DND-41 (cell line): ENCODE data around the gene ARL4A.

Experiments used
- ATAC-seq: fragments of 200-7000 bp; cut with Tn5 transposase; 3 replicates; pipeline ENCODE4 v1.9.1; 2021; ENCODE audit warnings: low read depth; ENCODE audit not compliant: insufficient read depth
- DNase-seq: peaks from one replicate; pipeline ENCODE4 v3.0.0-alpha.2; 2020
- H2AFZ ChIP-seq: 2 replicates; pipeline ENCODE4 v1.6.0; 2012; ENCODE audit warnings: low read depth, low read length
- H3K27ac ChIP-seq: 2 replicates; pipeline ENCODE4 v1.5.1; 2012; ENCODE audit warnings: low read length, inconsistent platforms
- H3K27me3 ChIP-seq: fragments of 200-600 bp; sonication (generic); 2 replicates; pipeline ENCODE4 v1.6.0; 2012; ENCODE audit warnings: low read length, mild to moderate bottlenecking, inconsistent platforms; ENCODE audit not compliant: insufficient read depth, poor library complexity
- H3K36me3 ChIP-seq: 2 replicates; pipeline ENCODE4 v1.5.1; 2012; ENCODE audit warnings: low read length, inconsistent platforms; ENCODE audit not compliant: insufficient read depth
- H3K4me1 ChIP-seq: 2 replicates; pipeline ENCODE4 v1.5.1; 2012; ENCODE audit warnings: mild to moderate bottlenecking, low read length; ENCODE audit not compliant: insufficient read depth
- H3K4me2 ChIP-seq: 2 replicates; pipeline ENCODE4 v1.6.0; 2012; ENCODE audit warnings: mild to moderate bottlenecking, moderate library complexity, low read length, inconsistent platforms; ENCODE audit not compliant: insufficient read depth
- H3K4me3 ChIP-seq, 2 experiments: fragments of 200-600 bp in 1 of 2; shearing (Covaris generic) in 1 of 2; 2 replicates each; pipeline ENCODE4 v1.5.1; 2012 to 2016; ENCODE audit warnings: inconsistent platforms in 2 of 2, low read length in 2 of 2, mild to moderate bottlenecking in 2 of 2, low read depth in 1 of 2, moderate library complexity in 1 of 2
- H3K79me2 ChIP-seq: 2 replicates; pipeline ENCODE4 v1.6.0; 2012; ENCODE audit warnings: low read length, inconsistent platforms; ENCODE audit not compliant: insufficient read depth
- H3K9ac ChIP-seq: 2 replicates; pipeline ENCODE4 v1.6.0; 2012; ENCODE audit warnings: low read depth, mild to moderate bottlenecking, inconsistent platforms, low read length, moderate library complexity
- H3K9me3 ChIP-seq: 2 replicates; pipeline ENCODE4 v1.5.1; 2012; ENCODE audit warnings: low read length, moderate library complexity, mild to moderate bottlenecking, inconsistent platforms; ENCODE audit not compliant: insufficient read depth, severe bottlenecking
- H4K20me1 ChIP-seq: 2 replicates; pipeline ENCODE4 v1.6.0; 2012; ENCODE audit warnings: low read length; ENCODE audit not compliant: insufficient read depth
- CTCF ChIP-seq: IDR thresholded peaks from 2 replicates; pipeline ENCODE4 v1.5.1; 2012; ENCODE audit warnings: borderline replicate concordance, low read length, moderate library complexity, mild to moderate bottlenecking; ENCODE audit not compliant: poor library complexity, severe bottlenecking; ENCODE audit errors: extremely low read depth
- EZH2 ChIP-seq: IDR thresholded peaks from 3 replicates; pipeline ENCODE4 v1.6.1; 2012; ENCODE audit warnings: borderline replicate concordance, low read depth, mild to moderate bottlenecking, moderate library complexity, low read length, inconsistent platforms; ENCODE audit not compliant: severe bottlenecking

The ARL4A gene

GRCh38 chr7:12731214-12731656, 43.8 kb downstream of the ARL4A start:
- Histone ChIP-seq H3K4me3 (no peak overlapping the region), H4K20me1 (no peaks in the 10 kb centered on the region), H3K4me2 (no peak overlapping the region), H2AFZ (no peak overlapping the region), H3K27ac (no peak overlapping the region), H3K4me1 (no peaks in the 10 kb centered on the region), H3K79me2 (no peaks in the 10 kb centered on the region), H3K9ac (no peak overlapping the region), H3K36me3 (no peaks in the 10 kb centered on the region), H3K9me3 (no peaks in the 10 kb centered on the region), H3K27me3 (no peaks in the 10 kb centered on the region)
- TF ChIP-seq CTCF (no peak), EZH2 (no peak)
- DNase-seq (no peak), ATAC-seq (no peak)

GRCh38 chr7:12731775-12732174, 44.3 kb downstream of the ARL4A start:
- Histone ChIP-seq H3K36me3 (no peaks in the 10 kb centered on the region), H3K79me2 (no peaks in the 10 kb centered on the region), H4K20me1 (no peaks in the 10 kb centered on the region), H3K4me1 (no peaks in the 10 kb centered on the region), H3K9me3 (no peaks in the 10 kb centered on the region), H3K9ac (no peak overlapping the region), H3K27me3 (no peaks in the 10 kb centered on the region), H3K4me2 (no peak overlapping the region), H3K4me3 (no peak overlapping the region), H3K27ac (no peak overlapping the region), H2AFZ (no peak overlapping the region)
- no peak for TF ChIP-seq CTCF
- TF ChIP-seq EZH2 = no peak
- ATAC-seq = no peak
- no peak for DNase-seq

GRCh38 chr7:12732428-12732827, 45.0 kb downstream of the ARL4A start:
- Histone ChIP-seq H3K4me3 (no peak overlapping the region), H3K27ac (no peak overlapping the region), H2AFZ (no peak overlapping the region), H4K20me1 (no peaks in the 10 kb centered on the region), H3K4me2 (no peak overlapping the region), H3K9ac (no peak overlapping the region), H3K36me3 (no peaks in the 10 kb centered on the region), H3K4me1 (no peaks in the 10 kb centered on the region), H3K79me2 (no peaks in the 10 kb centered on the region), H3K9me3 (no peaks in the 10 kb centered on the region), H3K27me3 (no peaks in the 10 kb centered on the region)
- TF ChIP-seq EZH2 (no peak), CTCF (no peak)
- ATAC-seq (no peak), DNase-seq (no peak)

GRCh38 chr7:12735923-12736322, 48.5 kb downstream of the ARL4A start:
- no peaks in the 10 kb centered on the region for H3K36me3 ChIP-seq
- H4K20me1 ChIP-seq = no peaks in the 10 kb centered on the region
- no peak overlapping the region for H3K4me2 ChIP-seq
- no peak overlapping the region for H3K9ac ChIP-seq
- no peaks in the 10 kb centered on the region for H3K79me2 ChIP-seq
- ATAC-seq (no peak), DNase-seq (no peak)
- H3K4me1 ChIP-seq = no peaks in the 10 kb centered on the region
- no peaks in the 10 kb centered on the region for H3K9me3 ChIP-seq
- H3K27ac ChIP-seq = no peak overlapping the region
- H2AFZ ChIP-seq = no peak overlapping the region
- no peaks in the 10 kb centered on the region for H3K27me3 ChIP-seq
- no peak overlapping the region for H3K4me3 ChIP-seq
- TF ChIP-seq CTCF = no peak
